ENCODE measurements around the gene ADAMTSL2. TPM values are rescaled to one million over a fixed set of nuclear protein-coding genes. Genes with fewer than 3 reads are reported as not detected.

The ADAMTSL2 gene
- total and polyA plus RNA-seq, 2 donors: 0.68 to 1.7 TPM

- WGBS: 79% methylated on average over 16 of the region's 16 CpGs
- peaks cover 12 to 44% of the 10 kb centered on the region in 2 donors for H3K4me1 ChIP-seq (ENCODE audit: control insufficient read depth in 2 of 2, insufficient read depth in 2 of 2, low read length in 2 of 2)
- no peak overlapping the region for H3K4me3 ChIP-seq (ENCODE audit: low read length in 2 of 2)
- no peak for DNase-seq (ENCODE audit: low read depth in 6 of 9, low spot score in 9 of 9)
- no peaks in the 10 kb centered on the region for H3K9me3 ChIP-seq (ENCODE audit: control insufficient read depth in 2 of 2, insufficient read depth in 1 of 2, low read length in 1 of 2)
- no peaks in the 10 kb centered on the region for H3K36me3 ChIP-seq (ENCODE audit: control insufficient read depth in 2 of 2, insufficient read depth in 2 of 2, low read length in 1 of 2)
- no peak overlapping the region for H3K27ac ChIP-seq (ENCODE audit: low read depth in 1 of 2, low read length in 1 of 2)
- peaks cover 30 to 61% of the 10 kb centered on the region in 2 donors for H3K27me3 ChIP-seq (ENCODE audit: control insufficient read depth in 2 of 2, insufficient read depth in 1 of 2, low read length in 1 of 2)
Observed at GRCh38 chr9:133605856-133606707, 71.6 kb downstream of the ADAMTSL2 start.

GRCh38 chr9:133606708-133607025 is 72.2 kb downstream of the ADAMTSL2 start:
- Histone ChIP-seq H3K36me3 (ENCODE audit: control insufficient read depth in 2 of 2, insufficient read depth in 2 of 2, low read length in 1 of 2) (no peaks in the 10 kb centered on the region), H3K27ac (ENCODE audit: low read depth in 1 of 2, low read length in 1 of 2) (no peak overlapping the region), H3K4me1 (ENCODE audit: control insufficient read depth in 2 of 2, insufficient read depth in 2 of 2, low read length in 2 of 2) (peaks cover 12 to 44% of the 10 kb centered on the region in 2 donors), H3K27me3 (ENCODE audit: control insufficient read depth in 2 of 2, insufficient read depth in 1 of 2, low read length in 1 of 2) (peaks cover 32 to 67% of the 10 kb centered on the region in 2 donors), H3K9me3 (ENCODE audit: control insufficient read depth in 2 of 2, insufficient read depth in 1 of 2, low read length in 1 of 2) (no peaks in the 10 kb centered on the region), H3K4me3 (ENCODE audit: low read length in 2 of 2) (no peak overlapping the region)
- WGBS: 69% methylated on average over 8 of the region's 8 CpGs
- no peak for DNase-seq (ENCODE audit: low read depth in 6 of 9, low spot score in 9 of 9)

- Histone ChIP-seq H3K4me3 (ENCODE audit: low read length in 2 of 2) (no peak overlapping the region), H3K36me3 (ENCODE audit: control insufficient read depth in 2 of 2, insufficient read depth in 2 of 2, low read length in 1 of 2) (no peaks in the 10 kb centered on the region), H3K27ac (ENCODE audit: low read depth in 1 of 2, low read length in 1 of 2) (no peak overlapping the region), H3K9me3 (ENCODE audit: control insufficient read depth in 2 of 2, insufficient read depth in 1 of 2, low read length in 1 of 2) (no peaks in the 10 kb centered on the region), H3K4me1 (ENCODE audit: control insufficient read depth in 2 of 2, insufficient read depth in 2 of 2, low read length in 2 of 2) (peaks cover 12 to 44% of the 10 kb centered on the region in 2 donors), H3K27me3 (ENCODE audit: control insufficient read depth in 2 of 2, insufficient read depth in 1 of 2, low read length in 1 of 2) (peaks cover 36 to 73% of the 10 kb centered on the region in 2 donors)
- WGBS: 70% methylated on average over 7 of the region's 7 CpGs
- no peak for DNase-seq (ENCODE audit: low read depth in 6 of 9, low spot score in 9 of 9)
Observed at GRCh38 chr9:133607381-133607780, 72.9 kb downstream of the ADAMTSL2 start.

- WGBS: 88% methylated on average over 8 of the region's 8 CpGs
- DNase-seq (ENCODE audit: low read depth in 6 of 9, low spot score in 9 of 9): no peak
Observed at GRCh38 chr9:133607976-133608375, 73.5 kb downstream of the ADAMTSL2 start.

GRCh38 chr9:133608382-133608781 is 73.9 kb downstream of the ADAMTSL2 start:
- H3K4me1 ChIP-seq (ENCODE audit: control insufficient read depth in 2 of 2, insufficient read depth in 2 of 2, low read length in 2 of 2): peaks cover 7 to 35% of the 10 kb centered on the region in 2 donors
- H3K27me3 ChIP-seq (ENCODE audit: control insufficient read depth in 2 of 2, insufficient read depth in 1 of 2, low read length in 1 of 2): peaks cover 40 to 83% of the 10 kb centered on the region in 2 donors
- no peaks in the 10 kb centered on the region for H3K9me3 ChIP-seq (ENCODE audit: control insufficient read depth in 2 of 2, insufficient read depth in 1 of 2, low read length in 1 of 2)
- no peak overlapping the region for H3K27ac ChIP-seq (ENCODE audit: low read depth in 1 of 2, low read length in 1 of 2)
- DNase-seq (ENCODE audit: low read depth in 6 of 9, low spot score in 9 of 9): no peak
- 85% methylated on average over 7 of the region's 7 CpGs for WGBS
- no peaks in the 10 kb centered on the region for H3K36me3 ChIP-seq (ENCODE audit: control insufficient read depth in 2 of 2, insufficient read depth in 2 of 2, low read length in 1 of 2)
- H3K4me3 ChIP-seq (ENCODE audit: low read length in 2 of 2): no peak overlapping the region

More at GRCh38 chr9:133607976-133608375, 73.5 kb downstream of the ADAMTSL2 start:
- no peak overlapping the region for H3K4me3 ChIP-seq (ENCODE audit: low read length in 2 of 2)
- peaks cover 40 to 79% of the 10 kb centered on the region in 2 donors for H3K27me3 ChIP-seq (ENCODE audit: control insufficient read depth in 2 of 2, insufficient read depth in 1 of 2, low read length in 1 of 2)
- H3K36me3 ChIP-seq (ENCODE audit: control insufficient read depth in 2 of 2, insufficient read depth in 2 of 2, low read length in 1 of 2): no peaks in the 10 kb centered on the region
- H3K27ac ChIP-seq (ENCODE audit: low read depth in 1 of 2, low read length in 1 of 2): no peak overlapping the region
- H3K9me3 ChIP-seq (ENCODE audit: control insufficient read depth in 2 of 2, insufficient read depth in 1 of 2, low read length in 1 of 2): no peaks in the 10 kb centered on the region
- peaks cover 10 to 40% of the 10 kb centered on the region in 2 donors for H3K4me1 ChIP-seq (ENCODE audit: control insufficient read depth in 2 of 2, insufficient read depth in 2 of 2, low read length in 2 of 2)

GRCh38 chr9:133608889-133609288 is 74.4 kb downstream of the ADAMTSL2 start:
- WGBS: 16% methylated on average over 41 of the region's 41 CpGs
- Histone ChIP-seq H3K27me3 (ENCODE audit: control insufficient read depth in 2 of 2, insufficient read depth in 1 of 2, low read length in 1 of 2) (peaks cover 40 to 88% of the 10 kb centered on the region in 2 donors), H3K27ac (ENCODE audit: low read depth in 1 of 2, low read length in 1 of 2) (no peak overlapping the region), H3K4me3 (ENCODE audit: low read length in 2 of 2) (peak overlapping the region in 1 of 2 donors; percentile 13), H3K4me1 (ENCODE audit: control insufficient read depth in 2 of 2, insufficient read depth in 2 of 2, low read length in 2 of 2) (peaks cover 6 to 31% of the 10 kb centered on the region in 2 donors), H3K9me3 (ENCODE audit: control insufficient read depth in 2 of 2, insufficient read depth in 1 of 2, low read length in 1 of 2) (no peaks in the 10 kb centered on the region), H3K36me3 (ENCODE audit: control insufficient read depth in 2 of 2, insufficient read depth in 2 of 2, low read length in 1 of 2) (no peaks in the 10 kb centered on the region)
- DNase-seq (ENCODE audit: low read depth in 6 of 9, low spot score in 9 of 9): no peak

- Histone ChIP-seq H3K36me3 (ENCODE audit: control insufficient read depth in 2 of 2, insufficient read depth in 2 of 2, low read length in 1 of 2) (no peaks in the 10 kb centered on the region), H3K4me3 (ENCODE audit: low read length in 2 of 2) (peak within 1 kb of the TSS in 1 of 2 donors; percentile 13), H3K4me1 (ENCODE audit: control insufficient read depth in 2 of 2, insufficient read depth in 2 of 2, low read length in 2 of 2) (peaks cover 3 to 25% of the 10 kb centered on the region in 2 donors), H3K27ac (ENCODE audit: low read depth in 1 of 2, low read length in 1 of 2) (no peak within 1 kb of the TSS), H3K9me3 (ENCODE audit: control insufficient read depth in 2 of 2, insufficient read depth in 1 of 2, low read length in 1 of 2) (no peaks in the 10 kb centered on the region), H3K27me3 (ENCODE audit: control insufficient read depth in 2 of 2, insufficient read depth in 1 of 2, low read length in 1 of 2) (peaks cover 40 to 94% of the 10 kb centered on the region in 2 donors)
- DNase-seq (ENCODE audit: low read depth in 6 of 9, low spot score in 9 of 9): peak in 7 of 9 donors; percentile 42 to 83 (median 67)
- 12% methylated on average over 61 of the region's 61 CpGs for WGBS
Observed at GRCh38 chr9:133609311-133610098, 75.0 kb downstream of the ADAMTSL2 start, which contains the start of gene FAM163B. Gene FAM163B, minus strand, starts transcription at chr9:133609389. Its CDS starts 29,166 bp downstream, at chr9:133580223.

- WGBS: 94% methylated on average over 5 of the region's 5 CpGs
- Histone ChIP-seq H3K36me3 (ENCODE audit: control insufficient read depth in 2 of 2, insufficient read depth in 2 of 2, low read length in 1 of 2) (no peaks in the 10 kb centered on the region), H3K4me3 (ENCODE audit: low read length in 2 of 2) (no peak overlapping the region), H3K9me3 (ENCODE audit: control insufficient read depth in 2 of 2, insufficient read depth in 1 of 2, low read length in 1 of 2) (no peaks in the 10 kb centered on the region), H3K27ac (ENCODE audit: low read depth in 1 of 2, low read length in 1 of 2) (no peak overlapping the region), H3K27me3 (ENCODE audit: control insufficient read depth in 2 of 2, insufficient read depth in 1 of 2, low read length in 1 of 2) (peaks cover 42 to 96% of the 10 kb centered on the region in 2 donors), H3K4me1 (ENCODE audit: control insufficient read depth in 2 of 2, insufficient read depth in 2 of 2, low read length in 2 of 2) (peaks cover 0 to 14% of the 10 kb centered on the region in 2 donors)
- no peak for DNase-seq (ENCODE audit: low read depth in 6 of 9, low spot score in 9 of 9)
Observed at GRCh38 chr9:133610845-133611244, 76.3 kb downstream of the ADAMTSL2 start.

- no peaks in the 10 kb centered on the region for H3K36me3 ChIP-seq (ENCODE audit: control insufficient read depth in 2 of 2, insufficient read depth in 2 of 2, low read length in 1 of 2)
- H3K9me3 ChIP-seq (ENCODE audit: control insufficient read depth in 2 of 2, insufficient read depth in 1 of 2, low read length in 1 of 2): no peaks in the 10 kb centered on the region
- WGBS: 89% methylated on average over 9 of the region's 9 CpGs
- peaks cover 42 to 96% of the 10 kb centered on the region in 2 donors for H3K27me3 ChIP-seq (ENCODE audit: control insufficient read depth in 2 of 2, insufficient read depth in 1 of 2, low read length in 1 of 2)
- DNase-seq (ENCODE audit: low read depth in 6 of 9, low spot score in 9 of 9): no peak
- H3K4me3 ChIP-seq (ENCODE audit: low read length in 2 of 2): no peak overlapping the region
- H3K27ac ChIP-seq (ENCODE audit: low read depth in 1 of 2, low read length in 1 of 2): no peak overlapping the region
- H3K4me1 ChIP-seq (ENCODE audit: control insufficient read depth in 2 of 2, insufficient read depth in 2 of 2, low read length in 2 of 2): peaks cover 0 to 14% of the 10 kb centered on the region in 2 donors
Observed at GRCh38 chr9:133612051-133612450, 77.5 kb downstream of the ADAMTSL2 start.

Measured in thymus (tissue), 11 donors.